GM12878 (cell line): ENCODE measurements around the gene SLC12A4. TPM values are rescaled to one million over a fixed set of nuclear protein-coding genes. Genes with fewer than 3 reads are reported as not detected.
A peak's percentile ranks its signal among the peaks of the same experiment; 100 is the strongest.
"Not testable (repeated sequence)": the region's sequence is repeated elsewhere in the genome, so short reads cannot be mapped to it uniquely, and the experiment has no call there.

Experiments used
- ATAC-seq: fragments of 200-7000 bp; cut with Tn5 transposase; 3 replicates; pipeline ENCODE4 v1.9.1; 2020; ENCODE audit warnings: mild to moderate bottlenecking, moderate library complexity
- BruUV-seq: library from RNA; stranded (reverse); fragments of 400-500 nt; replicated peaks from 2 replicates; lab custom pipeline; 2021; lab: Mats Ljungman, UMichigan
- CTCF ChIA-PET: fragments of 300-600 bp; sonication (Branson Sonifier 250); formaldehyde crosslinking; extraction: SDS; loops from one replicate; lab custom pipeline; 2021; ENCODE audit warnings: inconsistent platforms; lab: Yijun Ruan, JAX
- POLR2A ChIA-PET: fragments of 350-600 bp; formaldehyde crosslinking; extraction: SDS; loops from one replicate; lab custom pipeline; 2021; ENCODE audit warnings: inconsistent platforms; lab: Charles Lee
- RAD21 ChIA-PET: fragments of 300-600 bp; sonication (Branson Sonifier 250); formaldehyde crosslinking; loops from one replicate; lab custom pipeline; 2023; ENCODE audit warnings: antibody characterized with exemption; ENCODE audit not compliant: unreplicated experiment; lab: Charles Lee
- SMC1A ChIA-PET: fragments of 300-600 bp; sonication (Branson Sonifier 250); formaldehyde crosslinking; loops from one replicate; lab custom pipeline; 2023; ENCODE audit not compliant: unreplicated experiment, uncharacterized antibody; lab: Charles Lee
- DNase-seq: peaks from one replicate; pipeline ENCODE4 v3.0.0-alpha.2; 2011; ENCODE audit warnings: low read depth, low spot score
- FAIRE-seq: peaks from 3 replicates; lab custom pipeline; 2011; peaks lifted over from hg19 to GRCh38; lab: Jason Lieb, UNC
- H2AFZ ChIP-seq: 2 replicates; pipeline ENCODE4 v1.6.0; 2011; ENCODE audit warnings: low read depth, low read length, control low read depth; ENCODE audit not compliant: control insufficient read depth
- H3K27ac ChIP-seq: 2 replicates; pipeline ENCODE4 v1.5.1; 2011; ENCODE audit warnings: control low read depth; ENCODE audit not compliant: control insufficient read depth, insufficient read depth
- H3K27me3 ChIP-seq, 2 experiments: replicated peaks in 1 of 2; 2 replicates each; pipeline versions ENCODE4 v1.6.0 to v1.6.1; 2011; ENCODE audit warnings: low read length in 1 of 2; ENCODE audit not compliant: control insufficient read depth in 2 of 2, insufficient read depth in 2 of 2
- H3K36me3 ChIP-seq, 2 experiments: 2 replicates each; pipeline ENCODE4 v1.5.1; 2011; ENCODE audit warnings: low read length in 1 of 2; ENCODE audit not compliant: control insufficient read depth in 2 of 2, insufficient read depth in 2 of 2
- H3K4me1 ChIP-seq: 2 replicates; pipeline ENCODE4 v1.6.1; 2011; ENCODE audit warnings: mild to moderate bottlenecking, low read length, moderate library complexity, mixed read lengths; ENCODE audit not compliant: control insufficient read depth, insufficient read depth
- H3K4me2 ChIP-seq: 2 replicates; pipeline ENCODE4 v1.6.0; 2011; ENCODE audit warnings: control low read depth; ENCODE audit not compliant: control insufficient read depth, insufficient read depth
- H3K4me3 ChIP-seq: fragments of 200-600 bp; sonication (generic); 2 replicates; pipeline ENCODE4 v1.5.1; 2016
- H3K79me2 ChIP-seq: 2 replicates; pipeline ENCODE4 v1.6.0; 2011; ENCODE audit warnings: low read length; ENCODE audit not compliant: control insufficient read depth, insufficient read depth
- H3K9ac ChIP-seq: 2 replicates; pipeline ENCODE4 v1.8.0; 2011; ENCODE audit warnings: low read length, control low read depth, mixed read lengths; ENCODE audit not compliant: control insufficient read depth, insufficient read depth
- H3K9me3 ChIP-seq: replicated peaks from 3 replicates; pipeline ENCODE4 v1.5.1; 2011; ENCODE audit warnings: mild to moderate bottlenecking, low read length; ENCODE audit not compliant: control insufficient read depth, insufficient read depth
- H4K20me1 ChIP-seq: 2 replicates; pipeline ENCODE4 v1.6.0; 2011; ENCODE audit not compliant: control insufficient read depth, insufficient read depth
- EED ChIP-seq: sonication (generic); IDR thresholded peaks from 2 replicates; pipeline ENCODE4 v1.6.1; 2016; ENCODE audit warnings: antibody characterized with exemption, low read depth
- ETV6 ChIP-seq, 2 experiments: fragments of 450-650 bp in 1 of 2; IDR thresholded peaks in 1 of 2; conservative IDR thresholded peaks in 1 of 2; 2 replicates each; pipeline ENCODE4 v1.6.1; 2014; ENCODE audit warnings: antibody characterized with exemption in 1 of 2, borderline replicate concordance in 1 of 2, low read depth in 1 of 2, mild to moderate bottlenecking in 1 of 2, moderate library complexity in 1 of 2
- NRF1 ChIP-seq: conservative IDR thresholded peaks from 2 replicates; pipeline ENCODE4 v1.6.1; 2011; ENCODE audit warnings: mild to moderate bottlenecking, low read depth, low read length, improper control_type of control experiment
- SIN3A ChIP-seq: IDR thresholded peaks from 2 replicates; pipeline ENCODE4 v1.6.1; 2012; ENCODE audit warnings: low read depth, low read length, improper control_type of control experiment
- SIX5 ChIP-seq: IDR thresholded peaks from 2 replicates; pipeline ENCODE4 v1.6.1; 2011; ENCODE audit warnings: mild to moderate bottlenecking, low read depth, low read length, moderate library complexity; ENCODE audit not compliant: severe bottlenecking
- WGBS: methylation state at CpG from one replicate; pipeline ENCODE4 v1.1.6; 2016; ENCODE audit warnings: low lambda C conversion rate; ENCODE audit not compliant: insufficient replicate concordance, insufficient coverage; ENCODE audit errors: missing lambda C conversion rate; 5-methylcytosine and 5-hydroxymethylcytosine counted together
- in situ Hi-C: fragments of 300-500 bp; cut with MboI; formaldehyde crosslinking; loops from 9 replicates; pipeline ENCODE4 v1.14.3; 2018; ENCODE audit warnings: mixed read lengths
- intact Hi-C: fragments of 100-400 bp; cut with micrococcal nuclease; formaldehyde crosslinking; loops from one replicate; pipeline ENCODE4 v1.14.2; 2022; ENCODE audit not compliant: unreplicated experiment
- polyA plus RNA-seq, 11 experiments: library from polyadenylated mRNA; depleted of rRNA in 4 of 11; unstranded in 6 of 11; stranded (reverse) in 5 of 11; fragments of >200 nt; fragmentation: Nextera tagmentation in 4 of 11; fragmentation: Illumina TruSeq in 1 of 11; extraction: Ambion mirVana in 4 of 11; extraction: Trizol in 1 of 11; gene quantifications; 1 replicate in 1 of 11; 2 replicates in 10 of 11; pipeline versions ENCODE4 v1.2.1 to v1.2.3, GENCODE V29; 2011 to 2016; ENCODE audit warnings: inconsistent platforms in 2 of 11, missing spikeins in 2 of 11, low read depth in 1 of 11
- total RNA-seq, 4 experiments: library from RNA; depleted of rRNA in 3 of 4; stranded (reverse); fragments of >200 nt in 3 of 4; fragmentation: Illumina TruSeq in 1 of 4; extraction: Trizol in 1 of 4; gene quantifications; 2 replicates each; pipeline versions ENCODE4 v1.2.1 to v1.2.3, GENCODE V29; 2013 to 2021

SLC12A4 gene
- total and polyA plus RNA-seq, 10 of the 15 experiments (the other 5 are each of a cell fraction or from before 2014, with no cell fraction given), result 0.95 to 39.9 (median 14.2) TPM

DNA sequence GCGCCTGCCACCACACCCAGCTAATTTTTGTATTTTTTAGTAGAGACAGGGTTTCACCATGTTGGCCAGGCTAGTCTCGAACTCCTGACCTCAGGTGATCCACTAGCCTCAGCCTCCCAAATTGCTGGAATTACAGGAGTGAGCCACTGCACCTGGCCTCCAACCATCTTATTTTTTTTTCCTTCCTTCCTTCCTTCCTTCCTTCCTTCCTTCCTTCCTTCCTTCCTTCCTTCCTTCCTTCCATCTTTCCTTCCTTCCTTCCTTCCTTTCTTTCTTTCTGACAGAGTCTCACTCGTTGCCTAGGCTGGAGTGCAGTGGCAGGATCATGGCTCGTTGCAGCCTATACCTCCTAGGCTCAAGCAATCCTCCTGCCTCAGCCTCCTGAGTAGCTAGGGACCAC, 41.4 kb upstream of the SLC12A4 start:
- SMC1A ChIA-PET, intact Hi-C loops, H3K36me3 ChIP-seq, H3K27me3 ChIP-seq, ATAC-seq, RAD21 ChIA-PET, DNase-seq, H3K4me3 ChIP-seq, H2AFZ ChIP-seq, in situ Hi-C loops, H3K27ac ChIP-seq, BruUV-seq, H4K20me1 ChIP-seq, CTCF ChIA-PET: not testable (repeated sequence)
- peak in 1 of 2 experiments; percentile 52; a peak in 1 of 4 replicates for TF ChIP-seq ETV6 (conservative IDR thresholded peaks at IDR 0.05 in 1 of 2, IDR thresholded peaks at IDR 0.05 in 1 of 2; ENCODE audit: borderline replicate concordance in 1 of 2, low read depth in 1 of 2)
- TF ChIP-seq, all 136 proteins: peak for 1; not testable (repeated sequence) for 135
- not testable (repeated sequence) for H3K4me1 ChIP-seq, H3K79me2 ChIP-seq, H3K4me2 ChIP-seq, FAIRE-seq, H3K9ac ChIP-seq, H3K9me3 ChIP-seq
- 0% methylated on average over 4 of the region's 4 CpGs for WGBS
- POLR2A ChIA-PET, result interaction anchor here (0.7 kb wide), 2 partner anchors 10 to 126 kb away, joined by 3 to 13 read pairs; no protein-coding TSS in a partner anchor

GRCh38 chr16:68009157-68009735, 40.8 kb upstream of the SLC12A4 start:
- Histone ChIP-seq H3K36me3 (no peaks in the 10 kb centered on the region), H3K79me2 (no peaks in the 10 kb centered on the region), H2AFZ (no peak overlapping the region), H3K27ac (no peak overlapping the region), H3K4me2 (no peak overlapping the region), H3K4me1 (peaks cover 4% of the 10 kb centered on the region; the same call in 1 of the 2 replicates), H3K4me3 (no peak overlapping the region), H3K9me3 (no peaks in the 10 kb centered on the region), H4K20me1 (no peaks in the 10 kb centered on the region), H3K9ac (no peak overlapping the region), H3K27me3 (no peaks in the 10 kb centered on the region)
- WGBS, result 58% methylated on average over 9 of the region's 9 CpGs
- ChIA-PET SMC1A (no interaction called here), CTCF (no interaction called here), RAD21 (no interaction called here), POLR2A (interaction anchor here (0.7 kb wide), 1 partner anchor 126 kb away, joined by 3 read pairs; no protein-coding TSS in a partner anchor)
- BruUV-seq, result no TSS peak
- DNase-seq (no peak), FAIRE-seq (no peak), ATAC-seq (no peak)
- TF ChIP-seq SIN3A (no peak), NRF1 (no peak), SIX5 (no peak), EED (no peak)
- in situ Hi-C loops (no loop called here), intact Hi-C loops (no loop called here)
